GM21367 (cell line): ENCODE results near the gene SHMT1.
"Not testable (repeated sequence)": the region's sequence is repeated elsewhere in the genome, so short reads cannot be mapped to it uniquely, and the experiment has no call there.

ENCODE experiments used
- ATAC-seq: cut with Tn5 transposase; IDR thresholded peaks from one replicate; pipeline ENCODE4 v1.9.1; 2021; ENCODE audit not compliant: unreplicated experiment

The SHMT1 gene

GRCh38 chr17:18326572-18326971 lies 36.8 kb downstream of the SHMT1 start:
- ATAC-seq, result no peak

GRCh38 chr17:18326039-18326438 lies 37.3 kb downstream of the SHMT1 start:
- no peak for ATAC-seq

GRCh38 chr17:18324140-18325050 lies 39.0 kb downstream of the SHMT1 start:
- ATAC-seq, result no peak

- no peak for ATAC-seq
Observed at GRCh38 chr17:18323507-18324139, 39.7 kb downstream of the SHMT1 start.

GRCh38 chr17:18323007-18323406 lies 40.3 kb downstream of the SHMT1 start:
- ATAC-seq, result no peak

GRCh38 chr17:18322522-18322921 lies 40.8 kb downstream of the SHMT1 start:
- ATAC-seq, result no peak

GRCh38 chr17:18321309-18321708 lies 42.0 kb downstream of the SHMT1 start:
- ATAC-seq, result no peak

- ATAC-seq, result no peak
Observed at GRCh38 chr17:18320301-18320700, 43.0 kb downstream of the SHMT1 start.

GRCh38 chr17:18319604-18320256 lies 43.6 kb downstream of the SHMT1 start:
- no peak for ATAC-seq

- ATAC-seq, result no peak
Observed at GRCh38 chr17:18318771-18319450, 44.4 kb downstream of the SHMT1 start.

- ATAC-seq, result no peak
Observed at GRCh38 chr17:18318117-18318516, 45.2 kb downstream of the SHMT1 start.

- ATAC-seq, result no peak
Observed at GRCh38 chr17:18315961-18316360, 47.4 kb downstream of the SHMT1 start.

- peak; percentile 8 for ATAC-seq
Observed at GRCh38 chr17:18315562-18315922, 47.8 kb downstream of the SHMT1 start.

GRCh38 chr17:18314731-18315561 lies 48.4 kb downstream of the SHMT1 start, which contains the start of the genes SMCR8 and TOP3A:
SMCR8 (plus strand) TSS chr17:18315293; CDS start chr17:18315790, 497 bp downstream.
TOP3A (minus strand) TSS chr17:18314994; CDS start chr17:18314778, 216 bp downstream.
- ATAC-seq, result peak; percentile 65

- no peak for ATAC-seq
Observed at GRCh38 chr17:18314059-18314730, 49.2 kb downstream of the SHMT1 start.

- ATAC-seq, result no peak
Observed at GRCh38 chr17:18309202-18309601, 54.1 kb downstream of the SHMT1 start.

GRCh38 chr17:18303206-18303605 lies 60.1 kb downstream of the SHMT1 start:
- ATAC-seq, result not testable (repeated sequence)

GRCh38 chr17:18300725-18301480 lies 62.4 kb downstream of the SHMT1 start:
- no peak for ATAC-seq

GRCh38 chr17:18298061-18298460 lies 65.3 kb downstream of the SHMT1 start:
- not testable (repeated sequence) for ATAC-seq
